SJSA1 (cell line): ENCODE results near the gene SUSD2. TPM values are rescaled to one million over a fixed set of nuclear protein-coding genes. Genes with fewer than 3 reads are reported as not detected.
"Not testable (repeated sequence)": the region's sequence is repeated elsewhere in the genome, so short reads cannot be mapped to it uniquely, and the experiment has no call there.

Source experiments
- DNase-seq, 2 experiments: peaks; one replicate each; pipeline ENCODE4 v3.0.0-alpha.2; 2015 to 2020; ENCODE audit warnings: low spot score in 2 of 2, low read depth in 1 of 2
- H3K27ac ChIP-seq: fragments of 250-450 bp; sonication (Bioruptor Pico); 2 replicates; pipeline ENCODE4 v1.5.1; 2020; ENCODE audit warnings: mild to moderate bottlenecking, moderate library complexity
- H3K27me3 ChIP-seq: fragments of 250-450 bp; sonication (Bioruptor Pico); replicated peaks from 2 replicates; pipeline ENCODE4 v1.5.1; 2020; ENCODE audit warnings: mild to moderate bottlenecking, moderate library complexity
- H3K36me3 ChIP-seq: fragments of 250-450 bp; sonication (Bioruptor Pico); 2 replicates; pipeline ENCODE4 v1.5.1; 2020; ENCODE audit warnings: mild to moderate bottlenecking
- H3K4me1 ChIP-seq: fragments of 250-450 bp; sonication (Bioruptor Pico); replicated peaks from 2 replicates; pipeline ENCODE4 v1.6.1; 2021; ENCODE audit warnings: mild to moderate bottlenecking
- H3K4me3 ChIP-seq: fragments of 250-450 bp; sonication (Bioruptor Pico); 2 replicates; pipeline ENCODE4 v1.5.1; 2020; ENCODE audit warnings: mild to moderate bottlenecking
- H3K9me3 ChIP-seq: fragments of 250-450 bp; sonication (Bioruptor Pico); replicated peaks from 2 replicates; pipeline ENCODE4 v1.5.1; 2020; ENCODE audit warnings: mild to moderate bottlenecking
- total RNA-seq: library from RNA; depleted of rRNA; stranded (reverse); fragments of >200 nt; shearing (Covaris generic); gene quantifications from 2 replicates; pipeline ENCODE4 v1.2.3, GENCODE V29; 2014; rRNA removed

Gene SUSD2
- 0.05 TPM in 1 of 2 replicates, not detected in the other for total RNA-seq

DNA sequence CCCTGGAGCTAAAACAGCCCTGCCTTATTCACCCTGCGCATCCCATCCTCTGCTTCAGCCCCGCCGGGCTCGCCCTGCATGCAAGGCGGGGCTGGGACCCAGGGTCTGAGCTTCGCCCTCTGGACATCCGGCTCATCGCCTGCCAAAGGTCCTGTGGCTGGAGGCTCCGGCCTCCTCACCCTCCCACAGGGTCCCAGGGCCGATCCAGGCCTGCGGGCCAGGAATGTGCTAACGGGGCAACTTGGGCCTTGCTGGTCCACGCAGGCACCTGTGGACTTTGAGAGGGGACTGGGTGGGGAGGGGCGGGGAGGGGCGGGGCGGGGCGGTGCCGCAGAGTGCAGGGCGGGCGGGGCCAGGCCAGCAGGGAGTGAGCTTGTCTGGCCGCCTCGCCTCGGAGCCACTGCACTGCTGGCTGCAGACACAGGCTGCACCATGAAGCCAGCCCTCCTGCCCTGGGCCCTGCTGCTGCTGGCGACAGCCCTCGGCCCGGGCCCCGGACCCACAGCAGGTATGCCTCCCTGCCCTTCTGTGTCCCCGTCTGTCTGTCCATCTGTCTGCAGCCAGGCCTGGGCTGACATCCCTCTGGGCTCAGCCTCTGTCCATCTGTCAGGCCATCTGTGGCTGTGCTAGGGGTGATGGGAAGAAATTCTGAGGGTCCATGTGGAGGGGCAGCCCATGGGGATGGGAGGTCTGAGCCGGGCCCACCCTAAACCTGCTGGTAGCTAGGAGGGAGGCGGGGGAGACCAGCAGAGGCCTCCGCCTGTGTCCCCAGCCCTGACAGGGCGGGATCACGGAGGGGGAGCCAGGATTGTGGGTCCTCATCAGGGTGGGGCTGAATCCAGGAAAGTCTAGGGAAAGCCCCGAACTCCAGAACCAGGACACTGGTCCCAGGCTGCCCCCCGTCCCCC is at the start of gene SUSD2:
Gene SUSD2, plus strand, starts transcription at position 400 of the 908 bp plus-strand sequence. Its CDS starts 33 bp downstream, at position 433.
- H3K36me3 ChIP-seq, result peaks cover 22% of the 10 kb centered on the region
- H3K4me3 ChIP-seq, result no peak within 1 kb of the TSS
- peaks cover 4% of the 10 kb centered on the region; the same call in 1 of the 2 replicates for H3K4me1 ChIP-seq
- no peak for DNase-seq
- H3K27ac ChIP-seq, result no peak within 1 kb of the TSS
- H3K27me3 ChIP-seq, result no peaks in the 10 kb centered on the region
- H3K9me3 ChIP-seq, result no peaks in the 10 kb centered on the region

DNA sequence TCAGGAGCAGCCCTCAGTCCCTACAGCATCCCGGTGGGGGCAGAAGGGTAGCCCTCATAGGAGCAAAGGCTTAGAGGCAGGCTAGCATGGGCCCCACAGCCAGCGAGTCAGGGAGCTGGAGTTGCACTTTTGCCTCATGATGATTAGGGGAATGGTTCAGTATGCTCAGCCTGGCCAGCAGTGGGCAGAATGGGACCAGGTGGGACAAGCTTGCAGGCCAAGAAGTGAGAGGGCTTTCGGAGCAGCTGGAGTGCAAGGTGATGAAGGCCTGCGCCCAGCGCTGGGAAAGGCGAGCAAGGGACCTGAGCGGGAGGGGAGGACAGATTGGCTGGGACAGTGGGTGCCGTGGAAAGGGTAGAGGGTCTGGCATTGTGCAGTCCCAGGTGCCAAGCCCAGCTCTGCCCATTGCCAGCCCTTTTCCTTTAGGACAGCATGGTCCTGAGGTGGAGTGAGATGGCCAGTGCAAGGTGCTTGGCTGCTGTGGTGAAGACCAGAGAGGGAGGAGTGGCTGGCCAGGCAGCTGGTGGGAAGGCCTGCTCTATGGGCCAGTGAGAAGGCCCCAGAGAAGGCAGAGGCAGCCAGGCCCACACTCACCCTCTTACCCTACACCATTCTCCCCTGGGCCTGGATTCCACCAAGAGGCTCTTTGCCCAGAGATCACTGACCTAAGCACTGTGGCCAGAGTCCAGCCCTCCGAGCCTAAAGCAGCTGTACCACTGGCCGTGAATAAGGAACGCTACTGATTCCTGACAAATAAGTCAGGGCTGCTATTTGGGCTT is 47.9 kb upstream of the SUSD2 start:
- no peaks in the 10 kb centered on the region for H3K4me1 ChIP-seq
- DNase-seq, result no peak
- H3K9me3 ChIP-seq, result no peaks in the 10 kb centered on the region
- no peak overlapping the region for H3K4me3 ChIP-seq
- no peaks in the 10 kb centered on the region for H3K27me3 ChIP-seq
- H3K27ac ChIP-seq, result no peak overlapping the region
- peaks cover 41% of the 10 kb centered on the region for H3K36me3 ChIP-seq

DNA sequence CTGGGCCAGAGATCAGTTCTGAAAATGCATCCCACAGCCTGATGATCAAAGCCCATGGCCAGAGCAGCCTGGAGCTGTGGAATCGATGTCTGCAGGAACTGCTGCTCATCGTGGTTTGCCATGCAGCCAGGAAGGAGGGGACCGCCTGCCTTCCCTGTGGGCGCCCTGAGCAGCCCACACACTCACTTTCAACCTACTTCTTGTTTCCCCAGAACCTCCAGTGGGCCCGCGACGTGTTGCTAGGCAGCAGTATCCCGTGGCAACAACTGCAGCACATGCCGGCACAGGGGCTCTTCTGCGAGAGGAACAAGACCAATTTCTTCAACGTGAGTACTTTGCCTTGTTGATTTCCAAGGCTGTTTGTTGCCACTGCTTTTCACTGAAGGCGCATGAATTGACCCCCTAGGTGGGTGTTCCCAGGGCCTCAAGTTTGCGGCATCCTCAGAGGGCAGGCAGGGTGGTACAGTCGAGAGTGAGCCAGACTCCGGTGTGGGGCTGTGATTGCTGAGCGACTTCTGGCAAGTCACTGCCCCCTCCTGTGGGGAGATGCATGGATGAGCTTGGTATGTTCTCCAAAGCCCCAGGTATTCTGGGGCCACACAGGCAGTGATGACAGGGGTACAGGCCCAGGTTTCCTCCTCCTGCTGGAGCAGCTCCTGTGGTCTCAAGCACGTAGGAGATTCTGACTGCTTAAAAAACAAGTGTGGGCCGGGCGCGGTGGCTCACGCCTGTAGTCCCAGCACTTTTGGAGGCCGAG is 47.0 kb upstream of the SUSD2 start:
- no peaks in the 10 kb centered on the region for H3K4me1 ChIP-seq
- no peak overlapping the region for H3K27ac ChIP-seq
- no peaks in the 10 kb centered on the region for H3K27me3 ChIP-seq
- H3K9me3 ChIP-seq, result no peaks in the 10 kb centered on the region
- DNase-seq, result no peak
- peaks cover 39% of the 10 kb centered on the region for H3K36me3 ChIP-seq
- no peak overlapping the region for H3K4me3 ChIP-seq

- H3K4me1 ChIP-seq, H3K27ac ChIP-seq, H3K9me3 ChIP-seq, H3K4me3 ChIP-seq, H3K27me3 ChIP-seq, DNase-seq: not testable (repeated sequence)
- peaks cover 41% of the 10 kb centered on the region for H3K36me3 ChIP-seq
These were observed 44.8 kb upstream of the SUSD2 start for GRCh38 chr22:24136533-24136932.

GRCh38 chr22:24137595-24137994 is 43.7 kb upstream of the SUSD2 start:
- Histone ChIP-seq H3K27ac (no peak overlapping the region), H3K9me3 (no peaks in the 10 kb centered on the region), H3K36me3 (peaks cover 41% of the 10 kb centered on the region), H3K4me1 (0 out of 2 replicates have a peak, but pooled peaks cover 6% of the 10 kb centered on the region), H3K4me3 (no peak overlapping the region), H3K27me3 (no peaks in the 10 kb centered on the region)
- DNase-seq, result no peak

DNA sequence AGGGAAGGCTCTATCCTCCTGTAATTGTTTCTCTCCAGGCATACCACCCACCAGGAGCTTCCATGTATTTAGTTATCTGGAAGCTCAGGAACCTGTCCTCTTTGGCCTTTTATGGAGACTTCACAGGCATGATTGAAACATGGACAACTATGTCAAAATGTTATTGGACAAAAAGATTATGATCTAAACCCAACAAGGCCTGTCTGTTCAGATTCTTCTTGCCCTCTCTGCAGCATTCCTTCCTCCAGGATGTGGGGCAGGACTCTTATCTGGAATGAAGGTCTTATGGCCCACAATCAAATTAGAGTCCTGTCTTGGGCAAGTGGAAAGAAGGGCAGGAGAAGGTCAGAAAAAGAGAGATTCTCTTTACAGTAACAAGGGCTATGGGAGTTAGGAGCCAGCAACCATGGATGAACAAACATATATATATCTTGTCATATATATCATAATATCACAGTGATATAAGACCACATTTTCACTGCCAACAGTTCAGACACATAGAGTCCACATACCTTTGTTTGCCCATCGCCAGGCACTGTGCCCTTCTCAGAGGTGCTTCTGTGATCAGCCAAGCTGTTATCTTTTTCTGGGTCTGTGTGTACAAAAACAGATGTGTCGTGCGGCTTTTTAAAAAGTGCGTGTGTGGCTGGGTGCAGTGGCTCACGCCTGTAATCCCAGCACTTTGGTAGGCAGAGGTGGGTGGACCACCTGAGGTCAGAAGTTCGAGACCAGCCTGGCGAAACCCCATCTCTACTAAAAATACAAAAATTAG is 42.5 kb upstream of the SUSD2 start:
- Histone ChIP-seq H3K9me3 (no peaks in the 10 kb centered on the region), H3K4me1 (0 out of 2 replicates have a peak, but pooled peaks cover 6% of the 10 kb centered on the region), H3K27me3 (no peaks in the 10 kb centered on the region), H3K4me3 (no peak overlapping the region), H3K27ac (no peak overlapping the region), H3K36me3 (peaks cover 38% of the 10 kb centered on the region)
- DNase-seq, result no peak

GRCh38 chr22:24140357-24140756 is 40.9 kb upstream of the SUSD2 start:
- DNase-seq, result no peak

GRCh38 chr22:24141586-24141985 is 39.7 kb upstream of the SUSD2 start:
- Histone ChIP-seq H3K27me3 (no peaks in the 10 kb centered on the region), H3K4me3 (no peak overlapping the region), H3K9me3 (no peaks in the 10 kb centered on the region), H3K4me1 (peaks cover 32% of the 10 kb centered on the region), H3K36me3 (peaks cover 28% of the 10 kb centered on the region), H3K27ac (no peak overlapping the region)
- DNase-seq, result no peak

More at GRCh38 chr22:24140357-24140756, 40.9 kb upstream of the SUSD2 start:
- H3K27ac ChIP-seq, result no peak overlapping the region
- H3K9me3 ChIP-seq, result no peaks in the 10 kb centered on the region
- H3K27me3 ChIP-seq, result no peaks in the 10 kb centered on the region
- no peak overlapping the region for H3K4me3 ChIP-seq
- H3K4me1 ChIP-seq, result peaks cover 20% of the 10 kb centered on the region
- H3K36me3 ChIP-seq, result peaks cover 33% of the 10 kb centered on the region

- Histone ChIP-seq H3K4me3 (no peak overlapping the region), H3K27me3 (no peaks in the 10 kb centered on the region), H3K4me1 (peaks cover 35% of the 10 kb centered on the region), H3K27ac (no peak overlapping the region), H3K36me3 (peaks cover 25% of the 10 kb centered on the region), H3K9me3 (no peaks in the 10 kb centered on the region)
- no peak for DNase-seq
These were observed 39.0 kb upstream of the SUSD2 start for GRCh38 chr22:24142241-24142640.

- no peak overlapping the region for H3K27ac ChIP-seq
- H3K4me3 ChIP-seq, result no peak overlapping the region
- no peaks in the 10 kb centered on the region for H3K27me3 ChIP-seq
- no peak for DNase-seq
- peaks cover 41% of the 10 kb centered on the region for H3K4me1 ChIP-seq
- no peaks in the 10 kb centered on the region for H3K9me3 ChIP-seq
- H3K36me3 ChIP-seq, result peaks cover 22% of the 10 kb centered on the region
These were observed 38.5 kb upstream of the SUSD2 start for GRCh38 chr22:24142831-24143230.

GRCh38 chr22:24144056-24144777 is 37.1 kb upstream of the SUSD2 start:
- no peaks in the 10 kb centered on the region for H3K9me3 ChIP-seq
- H3K4me1 ChIP-seq, result peaks cover 54% of the 10 kb centered on the region
- no peaks in the 10 kb centered on the region for H3K27me3 ChIP-seq
- DNase-seq, result no peak
- no peak overlapping the region for H3K27ac ChIP-seq
- H3K36me3 ChIP-seq, result peaks cover 10% of the 10 kb centered on the region
- no peak overlapping the region for H3K4me3 ChIP-seq

DNA sequence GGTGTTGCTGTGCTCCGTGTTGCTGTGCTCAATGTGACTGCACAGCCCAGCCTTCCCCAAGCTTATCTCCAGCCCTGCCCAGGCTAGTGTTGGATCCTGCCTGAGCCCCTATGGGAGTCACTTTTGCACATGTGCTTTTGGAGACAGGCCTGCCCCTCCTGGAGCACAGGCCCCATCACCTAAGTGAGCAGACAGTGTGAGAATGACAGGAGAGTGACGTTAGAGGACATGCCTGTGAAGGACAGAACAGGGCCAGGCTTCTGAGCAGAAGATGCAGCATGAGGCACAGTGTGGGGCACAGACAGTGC is 36.6 kb upstream of the SUSD2 start:
- Histone ChIP-seq H3K27me3 (no peaks in the 10 kb centered on the region), H3K4me3 (no peak overlapping the region), H3K9me3 (no peaks in the 10 kb centered on the region), H3K36me3 (peaks cover 10% of the 10 kb centered on the region), H3K4me1 (peaks cover 60% of the 10 kb centered on the region), H3K27ac (no peak overlapping the region)
- no peak for DNase-seq
